Gastroesophageal sphincter (tissue), 4 donors: ENCODE results near the gene FYCO1. TPM values are rescaled to one million over a fixed set of nuclear protein-coding genes. Genes with fewer than 3 reads are reported as not detected.

Source experiments
- ATAC-seq: fragments of 150-250 bp; one replicate; pipeline ENCODE4 v1.9.1; 2016; ENCODE audit warnings: mild to moderate bottlenecking, moderate library complexity
- H3K27ac ChIP-seq, 4 donors: fragments of 200-600 bp; sonication (generic) in 3 of 4; 1 replicate in 3 of 4; 2 replicates in 1 of 4; pipeline ENCODE4 v1.5.1; 2016 to 2019
- H3K27me3 ChIP-seq: fragments of 200-600 bp; sonication (generic); one replicate; pipeline ENCODE4 v1.5.1; 2019
- H3K36me3 ChIP-seq, 2 donors: fragments of 200-600 bp; sonication (generic); one replicate each; pipeline ENCODE4 v1.5.1; 2019; ENCODE audit warnings: control low read depth in 1 of 2
- H3K4me1 ChIP-seq, 3 donors: fragments of 200-600 bp; sonication (generic); 1 replicate in 2 of 3; 2 replicates in 1 of 3; pipeline ENCODE4 v1.5.1; 2016 to 2019; ENCODE audit warnings: control low read depth in 2 of 3
- H3K4me3 ChIP-seq, 2 donors: fragments of 200-600 bp; sonication (generic); one replicate each; pipeline ENCODE4 v1.5.1; 2019; ENCODE audit warnings: mild to moderate bottlenecking in 1 of 2, moderate library complexity in 1 of 2
- H3K9me3 ChIP-seq, 3 donors: fragments of 200-600 bp; sonication (generic); one replicate each; pipeline ENCODE4 v1.5.1; 2017 to 2019; ENCODE audit warnings: control low read depth in 2 of 3
- EP300 ChIP-seq: sonication (generic); formaldehyde crosslinking; IDR thresholded peaks from one replicate; pipeline ENCODE4 v1.6.1; 2017; ENCODE audit warnings: antibody characterized with exemption, mild to moderate bottlenecking
- POLR2A ChIP-seq, 2 donors: fragments of 450-650 bp; IDR thresholded peaks; one replicate each; pipeline ENCODE4 v1.6.1; 2017; ENCODE audit warnings: antibody characterized with exemption in 2 of 2, mild to moderate bottlenecking in 2 of 2, moderate library complexity in 1 of 2
- POLR2AphosphoS5 ChIP-seq: sonication (generic); formaldehyde crosslinking; IDR thresholded peaks from one replicate; pipeline ENCODE4 v1.6.1; 2017; ENCODE audit warnings: antibody characterized with exemption
- WGBS, 2 donors: methylation state at CpG; one replicate each; pipeline ENCODE4 v1.1.5; 2018; ENCODE audit warnings: low coverage in 1 of 2; 5-methylcytosine and 5-hydroxymethylcytosine counted together
- total RNA-seq, 4 donors: library from RNA; depleted of rRNA; stranded (reverse); fragments of >200 nt; gene quantifications; one replicate each; pipeline ENCODE4 v1.1.0, GENCODE V29; 2016
- TF ChIP-seq, protein P1 (sequence below), 4 experiments: fragments of 200-600 bp in 2 of 4; fragments of 450-650 bp in 2 of 4; sonication (generic) in 1 of 4; IDR thresholded peaks; one replicate each; pipeline ENCODE4 v1.5.1; 2017 to 2019; ENCODE audit warnings: antibody characterized with exemption in 4 of 4, mild to moderate bottlenecking in 2 of 4, moderate library complexity in 2 of 4

The FYCO1 gene
- total RNA-seq, 4 donors from 2014 or later = 66.8 to 144 (median 97.3) TPM

DNA sequence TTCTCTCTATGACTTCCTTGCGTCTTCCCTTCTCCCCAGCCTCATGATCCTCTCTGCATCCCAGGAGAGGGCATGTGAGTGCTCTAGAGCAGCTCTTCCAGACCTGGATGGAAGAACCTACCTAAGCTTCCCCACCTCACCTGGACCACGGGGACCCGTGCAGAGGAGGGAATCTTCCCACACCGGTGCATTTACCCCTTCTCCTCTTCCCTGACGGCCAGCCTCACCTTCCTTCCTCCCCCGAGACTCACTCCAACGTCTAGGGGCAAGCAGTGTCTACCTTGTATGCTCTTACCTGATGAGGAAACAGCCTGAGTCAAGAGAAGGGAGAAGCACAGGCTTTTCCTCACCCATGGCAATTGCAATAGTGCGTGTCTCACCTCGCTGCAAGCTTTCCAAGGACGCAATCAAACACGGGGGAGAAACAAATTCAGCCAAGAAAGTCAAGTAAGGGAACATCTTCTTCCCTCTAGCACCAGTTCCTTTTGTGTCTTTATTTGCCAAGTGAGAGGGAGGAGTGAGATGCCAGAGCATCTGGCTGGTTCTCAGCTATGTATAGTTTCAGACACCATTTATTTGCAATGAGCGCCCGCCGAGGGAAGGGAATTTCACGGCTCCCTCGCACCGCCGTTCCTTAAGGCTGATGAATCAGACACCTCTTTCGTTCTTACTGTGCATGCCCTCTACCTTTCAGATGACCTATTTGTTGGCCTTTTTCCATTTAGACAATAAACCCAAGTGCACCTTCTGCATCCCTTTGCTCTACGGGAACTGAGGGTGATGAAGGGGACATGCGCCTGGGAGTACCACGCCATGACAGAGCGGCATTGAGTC, 111.0 kb downstream of the FYCO1 start:
- no peaks in the 10 kb centered on the region for H3K9me3 ChIP-seq
- no peak overlapping the region for H3K4me3 ChIP-seq
- H3K36me3 ChIP-seq = no peaks in the 10 kb centered on the region
- no peaks in the 10 kb centered on the region for H3K4me1 ChIP-seq
- no peaks in the 10 kb centered on the region for H3K27me3 ChIP-seq
- TF ChIP-seq POLR2A (IDR thresholded peaks at IDR 0.05) = no peak
- no peak for TF ChIP-seq EP300
- TF ChIP-seq POLR2AphosphoS5 = no peak
- TF ChIP-seq, protein P1, sequence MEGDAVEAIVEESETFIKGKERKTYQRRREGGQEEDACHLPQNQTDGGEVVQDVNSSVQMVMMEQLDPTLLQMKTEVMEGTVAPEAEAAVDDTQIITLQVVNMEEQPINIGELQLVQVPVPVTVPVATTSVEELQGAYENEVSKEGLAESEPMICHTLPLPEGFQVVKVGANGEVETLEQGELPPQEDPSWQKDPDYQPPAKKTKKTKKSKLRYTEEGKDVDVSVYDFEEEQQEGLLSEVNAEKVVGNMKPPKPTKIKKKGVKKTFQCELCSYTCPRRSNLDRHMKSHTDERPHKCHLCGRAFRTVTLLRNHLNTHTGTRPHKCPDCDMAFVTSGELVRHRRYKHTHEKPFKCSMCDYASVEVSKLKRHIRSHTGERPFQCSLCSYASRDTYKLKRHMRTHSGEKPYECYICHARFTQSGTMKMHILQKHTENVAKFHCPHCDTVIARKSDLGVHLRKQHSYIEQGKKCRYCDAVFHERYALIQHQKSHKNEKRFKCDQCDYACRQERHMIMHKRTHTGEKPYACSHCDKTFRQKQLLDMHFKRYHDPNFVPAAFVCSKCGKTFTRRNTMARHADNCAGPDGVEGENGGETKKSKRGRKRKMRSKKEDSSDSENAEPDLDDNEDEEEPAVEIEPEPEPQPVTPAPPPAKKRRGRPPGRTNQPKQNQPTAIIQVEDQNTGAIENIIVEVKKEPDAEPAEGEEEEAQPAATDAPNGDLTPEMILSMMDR (IDR thresholded peaks at IDR 0.05) = no peak
- ATAC-seq = no peak
- WGBS, 2 donors = 50 to 80% methylated on average over 2 to 14 of the region's 23 CpGs
- H3K27ac ChIP-seq = no peak overlapping the region

- no peak for ATAC-seq
- H3K27ac ChIP-seq = no peak overlapping the region
- no peaks in the 10 kb centered on the region for H3K36me3 ChIP-seq
- WGBS, 2 donors = 49 to 90% methylated on average over 6 to 8 of the region's 8 CpGs
- no peaks in the 10 kb centered on the region for H3K9me3 ChIP-seq
- H3K4me1 ChIP-seq = no peaks in the 10 kb centered on the region
- no peaks in the 10 kb centered on the region for H3K27me3 ChIP-seq
- TF ChIP-seq, protein P1 (IDR thresholded peaks at IDR 0.05) = no peak
- TF ChIP-seq POLR2A (IDR thresholded peaks at IDR 0.05) = no peak
- TF ChIP-seq EP300 = no peak
- TF ChIP-seq POLR2AphosphoS5 = no peak
- H3K4me3 ChIP-seq = no peak overlapping the region
These were observed 114.3 kb downstream of the FYCO1 start for GRCh38 chr3:45881078-45882022.

DNA sequence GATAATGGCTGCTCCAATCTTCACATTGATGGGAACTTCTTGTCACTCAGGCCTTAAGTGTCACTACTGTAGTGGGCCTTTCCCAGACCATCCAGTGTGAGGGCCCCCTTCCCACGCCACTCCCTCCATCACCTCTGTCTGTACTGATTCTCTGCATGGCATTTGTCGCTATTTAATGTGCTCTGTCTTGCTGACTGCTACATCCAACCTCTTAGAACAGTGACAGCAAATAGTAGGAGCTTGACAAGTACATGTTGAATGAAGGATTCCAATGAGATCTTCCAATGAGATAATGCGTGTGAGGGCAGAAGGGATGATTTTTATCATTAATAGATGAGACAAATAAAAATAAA, 114.9 kb downstream of the FYCO1 start:
- TF ChIP-seq EP300 (no peak), POLR2A (IDR thresholded peaks at IDR 0.05) (no peak)
- TF ChIP-seq, protein P1 (IDR thresholded peaks at IDR 0.05) = no peak
- Histone ChIP-seq H3K27ac (no peak overlapping the region), H3K27me3 (no peaks in the 10 kb centered on the region), H3K4me3 (no peak overlapping the region), H3K4me1 (no peaks in the 10 kb centered on the region), H3K9me3 (no peaks in the 10 kb centered on the region), H3K36me3 (no peaks in the 10 kb centered on the region)
- 67 to 83% methylated on average over 2 to 3 of the region's 3 CpGs for WGBS, 2 donors
- no peak for ATAC-seq

GRCh38 chr3:45878124-45878523, 117.5 kb downstream of the FYCO1 start:
- no peaks in the 10 kb centered on the region for H3K36me3 ChIP-seq
- 60 to 100% methylated on average over 2 of the region's 2 CpGs for WGBS, 2 donors
- ATAC-seq = no peak
- H3K27me3 ChIP-seq = no peaks in the 10 kb centered on the region
- no peak overlapping the region for H3K4me3 ChIP-seq
- H3K27ac ChIP-seq = no peak overlapping the region
- no peaks in the 10 kb centered on the region for H3K4me1 ChIP-seq
- TF ChIP-seq EP300 (no peak), POLR2A (IDR thresholded peaks at IDR 0.05) (no peak), POLR2AphosphoS5 (no peak)
- TF ChIP-seq, protein P1 (IDR thresholded peaks at IDR 0.05) = no peak
- H3K9me3 ChIP-seq = no peaks in the 10 kb centered on the region
